Muscle of leg (tissue), 11 donors: ENCODE measurements around the gene LUZP2. TPM values are rescaled to one million over a fixed set of nuclear protein-coding genes. Genes with fewer than 3 reads are reported as not detected.

ENCODE experiments used
- DNase-seq: peaks from one replicate; pipeline ENCODE4 v3.0.0; 2013
- H3K27ac ChIP-seq: one replicate; pipeline ENCODE4 v1.5.1; 2013; ENCODE audit warnings: mild to moderate bottlenecking, low read length, control low read depth
- H3K27me3 ChIP-seq: one replicate; pipeline ENCODE4 v1.6.1; 2013; ENCODE audit warnings: low read length; ENCODE audit not compliant: control insufficient read depth, insufficient read depth
- H3K36me3 ChIP-seq: one replicate; pipeline ENCODE4 v1.6.1; 2013; ENCODE audit warnings: low read length; ENCODE audit not compliant: control insufficient read depth, insufficient read depth
- H3K4me1 ChIP-seq: one replicate; pipeline ENCODE4 v1.6.1; 2013; ENCODE audit warnings: low read length; ENCODE audit not compliant: control insufficient read depth, insufficient read depth
- H3K4me3 ChIP-seq: one replicate; pipeline ENCODE4 v1.5.1; 2013; ENCODE audit warnings: low read length, control low read depth
- H3K9me3 ChIP-seq: replicated peaks from 2 replicates; pipeline ENCODE4 v1.6.1; 2013; ENCODE audit warnings: low read depth, low read length; ENCODE audit not compliant: control insufficient read depth
- WGBS: methylation state at CpG from one replicate; pipeline ENCODE4 v1.1.5; 2013; ENCODE audit warnings: missing lambda C conversion rate; ENCODE audit not compliant: insufficient coverage; 5-methylcytosine and 5-hydroxymethylcytosine counted together
- polyA plus RNA-seq, 8 donors: library from polyadenylated mRNA; unstranded; fragments of 120-200 nt; gene quantifications; one replicate each; pipeline versions ENCODE4 v1.2.1 to v1.2.3, GENCODE V29; 2013; ENCODE audit warnings: inconsistent platforms in 1 of 8, low replicate concordance in 1 of 8; ENCODE audit not compliant: insufficient read length in 8 of 8, insufficient read depth in 1 of 8
- total RNA-seq: library from RNA; stranded (reverse); fragments of 120-200 nt; gene quantifications from one replicate; pipeline ENCODE4 v1.2.4, GENCODE V29; 2013

The LUZP2 gene
- total and polyA plus RNA-seq, 9 donors, result 0.40 to 3.6 (median 1.7) TPM

GRCh38 chr11:25119416-25119815, 622.6 kb downstream of the LUZP2 start:
- Histone ChIP-seq H3K4me3 (no peak overlapping the region), H3K36me3 (no peaks in the 10 kb centered on the region), H3K4me1 (no peaks in the 10 kb centered on the region), H3K27ac (no peak overlapping the region), H3K27me3 (no peaks in the 10 kb centered on the region), H3K9me3 (no peaks in the 10 kb centered on the region)
- no peak for DNase-seq
- no CpG with 5 or more reads among the region's 3 CpGs for WGBS
